Measurements from ENCODE around the gene OXGR1.

DNA sequence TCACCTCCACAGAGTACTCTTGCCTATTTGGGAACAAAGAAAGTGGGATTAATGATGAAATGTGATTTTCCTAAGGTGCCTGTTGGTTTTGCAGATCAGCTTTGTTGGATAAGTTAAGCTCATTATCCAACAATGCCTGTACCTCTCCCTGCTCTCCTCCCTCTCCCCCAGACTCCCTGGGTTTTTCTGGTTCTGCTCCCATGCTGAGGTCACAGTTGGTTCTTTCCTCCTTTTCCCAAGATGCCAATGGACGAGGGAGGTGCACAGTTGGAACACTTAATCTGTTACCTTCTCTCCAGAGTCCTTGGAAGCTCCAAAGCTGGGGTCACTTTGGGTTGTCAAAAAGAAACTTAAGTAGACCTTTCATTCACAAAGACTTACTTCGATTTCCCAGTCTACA, 1.6 kb downstream of the OXGR1 start:
- TF ChIP-seq, protein P1, sequence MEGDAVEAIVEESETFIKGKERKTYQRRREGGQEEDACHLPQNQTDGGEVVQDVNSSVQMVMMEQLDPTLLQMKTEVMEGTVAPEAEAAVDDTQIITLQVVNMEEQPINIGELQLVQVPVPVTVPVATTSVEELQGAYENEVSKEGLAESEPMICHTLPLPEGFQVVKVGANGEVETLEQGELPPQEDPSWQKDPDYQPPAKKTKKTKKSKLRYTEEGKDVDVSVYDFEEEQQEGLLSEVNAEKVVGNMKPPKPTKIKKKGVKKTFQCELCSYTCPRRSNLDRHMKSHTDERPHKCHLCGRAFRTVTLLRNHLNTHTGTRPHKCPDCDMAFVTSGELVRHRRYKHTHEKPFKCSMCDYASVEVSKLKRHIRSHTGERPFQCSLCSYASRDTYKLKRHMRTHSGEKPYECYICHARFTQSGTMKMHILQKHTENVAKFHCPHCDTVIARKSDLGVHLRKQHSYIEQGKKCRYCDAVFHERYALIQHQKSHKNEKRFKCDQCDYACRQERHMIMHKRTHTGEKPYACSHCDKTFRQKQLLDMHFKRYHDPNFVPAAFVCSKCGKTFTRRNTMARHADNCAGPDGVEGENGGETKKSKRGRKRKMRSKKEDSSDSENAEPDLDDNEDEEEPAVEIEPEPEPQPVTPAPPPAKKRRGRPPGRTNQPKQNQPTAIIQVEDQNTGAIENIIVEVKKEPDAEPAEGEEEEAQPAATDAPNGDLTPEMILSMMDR (conservative IDR thresholded peaks at IDR 0.05; ENCODE audit: low read depth, low read length), result no peak
- TF ChIP-seq RFX5 (IDR thresholded peaks at IDR 0.05; ENCODE audit: low read depth, low read length) (no peak), SMC3 (IDR thresholded peaks at IDR 0.05; ENCODE audit: low read depth, low read length) (no peak), POLR2A (IDR thresholded peaks at IDR 0.05; ENCODE audit: low read depth, low read length) (no peak), RCOR1 (IDR thresholded peaks at IDR 0.05; ENCODE audit: insufficient replicate concordance, low read length) (no peak), MXI1 (IDR thresholded peaks at IDR 0.05; ENCODE audit: borderline replicate concordance, low read depth, low read length) (no peak), BHLHE40 (IDR thresholded peaks at IDR 0.05; ENCODE audit: low read depth, low read length) (no peak), RAD21 (IDR thresholded peaks at IDR 0.05; ENCODE audit: low read length) (no peak), FOS (IDR thresholded peaks at IDR 0.05; ENCODE audit: low read depth, low read length) (no peak), NFE2L2 (IDR thresholded peaks at IDR 0.05; ENCODE audit: low read depth, low read length) (no peak), CEBPB (IDR thresholded peaks at IDR 0.05; ENCODE audit: low read depth, low read length) (no peak)
- TF ChIP-seq, protein P2, sequence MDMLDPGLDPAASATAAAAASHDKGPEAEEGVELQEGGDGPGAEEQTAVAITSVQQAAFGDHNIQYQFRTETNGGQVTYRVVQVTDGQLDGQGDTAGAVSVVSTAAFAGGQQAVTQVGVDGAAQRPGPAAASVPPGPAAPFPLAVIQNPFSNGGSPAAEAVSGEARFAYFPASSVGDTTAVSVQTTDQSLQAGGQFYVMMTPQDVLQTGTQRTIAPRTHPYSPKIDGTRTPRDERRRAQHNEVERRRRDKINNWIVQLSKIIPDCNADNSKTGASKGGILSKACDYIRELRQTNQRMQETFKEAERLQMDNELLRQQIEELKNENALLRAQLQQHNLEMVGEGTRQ (IDR thresholded peaks at IDR 0.05; ENCODE audit: low read depth, low read length), result no peak
